Uterus (tissue), 2 donors: ENCODE results near the gene TSPAN11.

Experiments used
- CTCF ChIP-seq, 4 experiments: fragments of 200-600 bp in 2 of 4; fragments of 450-650 bp in 2 of 4; sonication (generic) in 2 of 4; IDR thresholded peaks; one replicate each; pipeline ENCODE4 v1.5.1; 2016 to 2019; ENCODE audit warnings: antibody characterized with exemption in 4 of 4, mild to moderate bottlenecking in 2 of 4, moderate library complexity in 1 of 4
- POLR2A ChIP-seq, 2 donors: fragments of 450-650 bp; IDR thresholded peaks; one replicate each; pipeline ENCODE4 v1.6.1; 2016; ENCODE audit warnings: antibody characterized with exemption in 2 of 2, mild to moderate bottlenecking in 1 of 2, moderate library complexity in 1 of 2

GRCh38 chr12:31006416-31007152, 80.0 kb downstream of the TSPAN11 start:
- TF ChIP-seq CTCF (IDR thresholded peaks at IDR 0.05) (no peak), POLR2A (IDR thresholded peaks at IDR 0.05) (no peak)
